Endothelial cell (in vitro differentiated cells): ENCODE data around the gene SPDYE8. TPM values are rescaled to one million over a fixed set of nuclear protein-coding genes. Genes with fewer than 3 reads are reported as not detected.
"Not testable (repeated sequence)": the region's sequence is repeated elsewhere in the genome, so short reads cannot be mapped to it uniquely, and the experiment has no call there.

Experiments
- DNase-seq: peaks from one replicate; pipeline ENCODE4 v3.0.0; 2021; ENCODE audit warnings: low spot score
- H3K27ac Mint-ChIP-seq: one replicate; pipeline ENCODE4 v1.8.0; 2021; ENCODE audit warnings: mixed read lengths, inconsistent platforms; ENCODE audit not compliant: unreplicated experiment
- H3K27me3 Mint-ChIP-seq: one replicate; pipeline ENCODE4 v1.8.0; 2021; ENCODE audit warnings: mild to moderate bottlenecking, moderate library complexity, mixed read lengths, inconsistent platforms; ENCODE audit not compliant: unreplicated experiment
- H3K36me3 Mint-ChIP-seq: one replicate; pipeline ENCODE4 v1.8.0; 2021; ENCODE audit warnings: mild to moderate bottlenecking, low read depth, mixed read lengths, inconsistent platforms; ENCODE audit not compliant: unreplicated experiment
- H3K4me1 Mint-ChIP-seq: one replicate; pipeline ENCODE4 v1.8.0; 2021; ENCODE audit warnings: mild to moderate bottlenecking, mixed read lengths, inconsistent platforms; ENCODE audit not compliant: unreplicated experiment
- H3K4me3 Mint-ChIP-seq: one replicate; pipeline ENCODE4 v1.8.0; 2021; ENCODE audit warnings: mild to moderate bottlenecking, mixed read lengths, inconsistent platforms; ENCODE audit not compliant: unreplicated experiment
- H3K9me3 Mint-ChIP-seq: one replicate; pipeline ENCODE4 v1.8.0; 2021; ENCODE audit warnings: mixed read lengths, inconsistent platforms; ENCODE audit not compliant: unreplicated experiment
- total RNA-seq: library from RNA; stranded (reverse); fragmentation: NEBNext Ultra II Directional; extraction: Animal tissue kit (Norgen Biotek cat#: 25700); gene quantifications from one replicate; pipeline ENCODE4 v1.2.1, GENCODE V29; 2021; ENCODE audit not compliant: unreplicated experiment

SPDYE8 gene
- total RNA-seq, 1 donor from 2014 or later, result 0.13 TPM

DNA sequence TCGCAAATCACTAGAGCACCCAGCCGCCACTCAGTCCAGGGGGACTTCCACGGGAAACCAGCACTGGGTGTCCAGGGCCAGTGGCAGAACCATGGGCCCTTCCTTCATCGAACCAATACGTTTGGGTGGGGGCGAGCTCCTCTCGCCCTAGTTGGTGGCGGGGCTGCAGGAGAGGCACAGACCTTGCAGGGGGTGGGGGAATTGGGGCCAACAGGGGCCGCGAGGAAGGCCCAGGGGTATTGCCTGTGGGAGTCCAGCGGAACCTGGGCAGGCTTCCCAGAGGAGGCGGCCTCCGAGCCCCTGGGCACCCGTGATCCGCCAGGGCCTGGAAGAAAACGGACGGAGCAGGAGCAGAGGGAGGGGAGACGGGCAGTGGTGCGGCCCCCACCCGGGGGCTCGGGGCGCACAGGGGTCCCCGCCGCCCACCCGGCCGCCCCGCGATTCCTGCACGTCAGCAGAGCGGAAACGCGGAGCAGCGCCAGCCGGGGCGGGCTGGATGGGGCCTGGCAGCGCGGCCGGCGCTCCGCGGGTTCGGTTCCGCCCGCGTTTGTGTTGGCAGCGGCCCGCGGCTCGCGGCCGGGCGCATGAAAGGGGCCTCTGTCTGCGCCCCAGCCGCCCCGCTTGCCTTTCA, 53.8 kb downstream of the SPDYE8 start:
- not testable (repeated sequence) for H3K36me3 Mint-ChIP-seq

DNA sequence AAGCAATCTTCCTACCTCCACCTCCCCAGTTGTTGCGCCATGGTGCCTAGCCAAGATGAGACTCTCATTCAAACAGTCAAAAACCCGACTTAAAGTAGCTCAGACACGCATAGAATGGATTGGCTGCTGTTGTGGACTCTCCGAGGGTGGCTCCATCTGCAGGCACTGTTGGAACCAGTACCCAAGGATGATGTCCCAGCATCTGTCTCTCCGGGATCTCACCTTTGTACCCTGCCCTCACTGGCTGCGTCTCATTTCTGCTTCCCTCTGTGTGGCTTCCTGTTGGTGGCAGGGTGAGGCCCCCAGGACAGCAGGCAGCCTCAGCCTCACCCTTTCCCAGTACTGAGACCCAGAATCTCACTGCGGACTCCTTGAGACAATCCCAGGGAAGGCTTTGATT, 54.8 kb downstream of the SPDYE8 start:
- H3K27me3 Mint-ChIP-seq, H3K9me3 Mint-ChIP-seq, DNase-seq, H3K4me1 Mint-ChIP-seq, H3K36me3 Mint-ChIP-seq, H3K4me3 Mint-ChIP-seq, H3K27ac Mint-ChIP-seq: not testable (repeated sequence)

More for the DNA sequence above, 53.8 kb downstream of the SPDYE8 start:
- H3K27me3 Mint-ChIP-seq, H3K9me3 Mint-ChIP-seq, DNase-seq, H3K4me3 Mint-ChIP-seq, H3K27ac Mint-ChIP-seq, H3K4me1 Mint-ChIP-seq: not testable (repeated sequence)

DNA sequence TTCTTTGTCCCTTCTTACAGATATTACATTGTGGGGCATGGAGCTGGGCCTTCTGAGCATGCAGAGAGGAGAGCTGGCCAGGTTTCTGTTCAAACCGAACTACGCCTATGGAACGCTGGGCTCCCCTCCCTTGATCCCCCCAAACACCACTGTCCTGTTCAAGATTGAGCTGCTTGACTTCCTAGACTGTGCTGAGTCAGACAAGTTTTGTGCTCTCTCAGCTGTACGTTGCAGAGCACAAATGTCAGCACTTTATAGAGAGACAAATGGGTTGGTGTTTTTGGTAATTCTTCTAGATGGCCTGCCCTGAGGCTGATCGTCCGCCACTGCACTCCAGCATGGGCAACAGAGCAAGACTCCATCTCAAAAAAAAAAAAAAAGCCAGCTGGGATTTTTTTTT, 58.1 kb downstream of the SPDYE8 start:
- H3K36me3 Mint-ChIP-seq, H3K4me3 Mint-ChIP-seq, H3K4me1 Mint-ChIP-seq, H3K27me3 Mint-ChIP-seq, DNase-seq, H3K27ac Mint-ChIP-seq, H3K9me3 Mint-ChIP-seq: not testable (repeated sequence)

Other genes starting within 250 kb of the SPDYE8 start
- gene TYW1B, start 201.6 kb downstream of the SPDYE8 start, total RNA-seq, result 1.9 TPM
- 40.9 TPM for gene POM121, start 104.7 kb downstream of the SPDYE8 start, total RNA-seq
- gene TRIM74, start 60.3 kb downstream of the SPDYE8 start, total RNA-seq, result 1.0 TPM
- gene SPDYE11, start 28.1 kb upstream of the SPDYE8 start, total RNA-seq, result 0.13 TPM
- gene SPDYE9, start 56.3 kb upstream of the SPDYE8 start, total RNA-seq, result 0.13 TPM